HG03520 (cell line): ENCODE data around the gene S100B.
"Not testable (repeated sequence)": the region's sequence is repeated elsewhere in the genome, so short reads cannot be mapped to it uniquely, and the experiment has no call there.

Experiments used
- ATAC-seq: cut with Tn5 transposase; IDR thresholded peaks from one replicate; pipeline ENCODE4 v1.9.1; 2021; ENCODE audit warnings: mild to moderate bottlenecking, moderate library complexity; ENCODE audit not compliant: unreplicated experiment

Gene S100B

DNA sequence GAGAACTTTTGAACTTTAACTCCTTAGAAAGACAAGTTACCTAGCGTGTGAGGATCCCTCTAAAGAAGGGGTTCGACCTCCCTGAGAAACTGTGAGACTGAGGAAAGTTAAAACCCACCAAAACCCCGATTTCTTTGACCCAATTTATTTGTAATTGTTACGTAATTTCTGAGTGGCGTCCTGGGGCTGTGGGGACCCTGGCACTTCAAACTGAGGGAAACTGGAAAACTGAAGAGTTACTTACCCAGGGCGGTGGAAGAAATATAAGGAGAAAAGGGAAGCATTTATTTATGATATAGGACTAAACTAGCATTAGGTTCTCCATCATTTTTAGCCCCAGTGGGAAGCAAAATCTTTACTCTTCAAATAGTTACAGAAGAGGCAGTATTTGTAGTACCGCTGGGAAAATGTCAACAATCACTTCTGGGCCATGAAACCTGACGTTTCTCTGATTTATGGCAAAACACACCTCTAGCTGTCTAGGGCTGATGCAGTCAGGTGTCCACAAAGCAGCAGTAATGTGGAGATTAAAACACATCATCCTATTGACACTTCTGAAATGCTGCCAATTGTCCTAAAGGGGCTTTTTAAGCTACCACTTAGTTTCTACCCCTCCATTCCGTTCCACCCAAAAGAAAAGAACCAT is 430 bp downstream of the S100B start:
- no peak for ATAC-seq

DNA sequence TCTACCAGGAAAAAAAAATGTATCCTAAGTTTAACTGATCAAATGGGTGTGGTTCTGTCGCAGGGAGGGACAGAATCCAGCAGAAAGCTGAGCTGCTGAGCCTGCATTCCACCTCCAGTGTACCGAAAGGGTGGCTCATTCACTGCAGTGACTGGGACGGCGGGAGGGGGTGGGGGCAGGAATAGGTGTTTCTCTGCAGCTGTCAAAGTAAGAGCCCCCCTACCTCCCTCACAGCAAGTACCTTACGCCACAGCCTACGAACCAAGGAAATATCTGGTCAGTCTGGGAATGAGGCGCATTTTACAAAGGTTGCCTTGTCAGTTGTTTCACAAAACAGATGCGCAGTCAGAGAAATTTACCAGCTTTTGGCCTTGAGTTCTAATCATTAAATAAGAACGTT is 1.7 kb downstream of the S100B start:
- no peak for ATAC-seq

DNA sequence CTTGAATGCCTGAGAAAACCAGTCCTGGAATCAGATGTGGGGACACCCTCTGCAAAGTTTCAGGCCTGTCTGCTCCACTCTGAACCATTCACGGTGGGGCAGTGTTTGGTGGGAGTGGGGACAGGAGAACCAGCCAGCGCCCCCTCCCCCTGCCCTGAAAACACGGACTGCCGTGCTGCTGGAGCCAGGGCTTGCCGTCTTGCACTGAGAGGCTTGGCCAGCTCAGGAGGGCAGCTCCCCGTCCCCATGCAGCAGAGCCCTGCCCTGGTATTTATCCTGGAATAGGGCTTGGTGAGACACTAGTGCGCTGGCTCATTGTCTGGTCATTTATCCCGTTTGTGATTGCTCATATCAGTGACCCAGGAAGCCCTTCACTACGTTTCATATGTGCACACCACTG is 3.9 kb downstream of the S100B start:
- no peak for ATAC-seq

DNA sequence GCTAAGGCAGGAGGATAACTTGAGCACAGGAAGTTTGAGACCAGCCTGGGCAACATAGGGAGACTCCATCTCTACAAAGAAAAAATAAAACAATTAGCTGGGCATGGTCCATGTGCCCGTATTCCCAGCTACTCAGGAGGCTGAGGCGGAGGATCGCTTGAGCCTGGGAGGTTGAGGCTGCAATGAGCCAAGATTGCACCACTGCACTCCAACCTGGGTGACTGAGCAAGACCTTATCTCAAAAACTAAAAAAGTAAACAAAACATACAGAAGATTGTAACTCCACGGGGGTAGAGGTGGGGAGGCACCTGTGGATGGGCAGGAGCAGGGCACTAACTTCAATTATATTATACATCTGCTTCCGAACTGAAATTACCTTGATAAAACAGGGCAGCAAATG is 4.6 kb downstream of the S100B start:
- ATAC-seq: no peak

DNA sequence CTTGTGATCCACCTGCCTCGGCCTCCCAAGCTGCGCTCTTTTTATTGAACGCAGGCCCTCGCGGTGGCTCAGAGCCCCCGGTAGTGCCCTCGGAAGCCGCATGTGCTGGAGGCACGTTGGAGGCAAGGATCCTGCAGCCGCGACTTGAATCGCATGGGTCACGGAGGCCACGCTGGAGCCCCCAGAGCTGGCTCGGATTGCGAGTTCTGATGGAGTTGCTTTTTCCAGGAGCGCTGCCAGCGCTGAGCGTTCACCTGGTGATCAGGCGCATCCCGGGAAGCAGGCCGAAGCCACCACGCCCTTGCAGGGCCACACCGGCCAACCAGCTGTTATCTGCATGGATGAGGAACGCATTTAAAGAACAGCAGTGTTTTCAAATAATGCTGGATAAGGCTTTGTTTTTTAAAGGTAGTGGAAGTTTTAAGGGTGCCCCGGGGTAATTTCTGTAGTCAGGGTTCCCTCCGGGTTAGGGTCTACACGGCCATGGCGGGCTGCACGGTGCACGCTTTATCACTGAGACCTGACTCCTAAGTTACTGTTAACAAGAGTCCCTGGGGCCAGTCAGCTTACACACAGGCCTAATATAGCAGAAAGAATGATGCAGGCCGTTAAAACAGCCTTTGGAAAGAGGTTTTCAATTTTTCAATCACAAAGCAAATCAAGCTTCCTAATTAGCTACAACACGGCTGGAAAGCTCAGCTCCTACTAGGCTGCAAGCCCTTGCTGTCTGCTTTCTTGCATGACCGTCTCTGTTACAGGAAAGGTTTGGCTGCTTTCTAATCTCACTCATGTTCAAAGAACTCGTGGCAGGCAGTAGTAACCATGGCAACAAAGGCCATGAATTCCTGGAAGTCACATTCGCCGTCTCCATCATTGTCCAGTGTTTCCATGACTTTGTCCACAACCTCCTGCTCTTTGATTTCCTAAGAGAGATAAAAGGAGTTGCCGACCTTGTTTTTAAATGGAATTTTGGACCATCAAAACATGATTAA is 6.0 kb downstream of the S100B start:
- no peak for ATAC-seq

DNA sequence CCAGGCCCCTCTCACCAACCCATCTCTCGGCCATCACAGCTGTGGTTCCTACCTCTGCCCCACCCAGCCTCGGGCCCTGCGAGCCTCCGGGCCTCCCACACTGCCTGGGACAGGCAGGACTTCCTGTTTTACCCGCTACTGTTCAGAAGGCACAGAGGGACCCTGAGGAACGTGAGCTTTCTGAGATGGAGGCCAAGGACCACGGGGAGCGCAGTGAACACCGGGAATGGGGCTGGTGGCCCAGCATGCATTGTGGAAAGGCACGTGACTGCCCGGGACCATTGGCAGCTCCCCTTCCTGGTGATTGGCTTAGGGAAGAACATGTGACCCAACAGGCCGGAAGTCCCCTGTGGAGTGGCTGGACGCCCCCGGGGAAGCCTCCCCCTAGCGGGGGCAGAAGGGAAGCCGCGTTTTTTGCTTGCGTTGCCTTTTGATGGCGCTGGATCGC is 7.0 kb downstream of the S100B start:
- ATAC-seq: no peak

DNA sequence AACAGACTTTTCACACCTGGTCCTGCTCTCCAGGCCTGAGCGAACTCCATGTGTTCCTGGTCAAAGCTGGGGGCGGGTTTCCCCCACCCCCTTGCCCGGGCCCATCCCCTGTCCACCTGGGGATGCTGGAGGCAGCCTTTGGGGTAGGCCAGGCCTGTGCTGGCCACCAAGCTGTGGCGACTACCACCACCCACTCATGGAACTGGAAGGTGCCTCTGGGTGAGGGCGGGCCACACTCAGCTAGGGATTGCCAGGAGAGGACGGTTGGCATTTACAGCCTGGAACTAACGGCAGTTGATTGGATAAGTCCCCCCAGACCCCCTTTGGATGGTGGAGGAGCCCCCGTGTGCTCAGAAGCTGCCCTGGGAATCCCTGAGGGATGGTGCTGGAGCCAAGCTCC is 7.9 kb downstream of the S100B start:
- ATAC-seq: no peak

DNA sequence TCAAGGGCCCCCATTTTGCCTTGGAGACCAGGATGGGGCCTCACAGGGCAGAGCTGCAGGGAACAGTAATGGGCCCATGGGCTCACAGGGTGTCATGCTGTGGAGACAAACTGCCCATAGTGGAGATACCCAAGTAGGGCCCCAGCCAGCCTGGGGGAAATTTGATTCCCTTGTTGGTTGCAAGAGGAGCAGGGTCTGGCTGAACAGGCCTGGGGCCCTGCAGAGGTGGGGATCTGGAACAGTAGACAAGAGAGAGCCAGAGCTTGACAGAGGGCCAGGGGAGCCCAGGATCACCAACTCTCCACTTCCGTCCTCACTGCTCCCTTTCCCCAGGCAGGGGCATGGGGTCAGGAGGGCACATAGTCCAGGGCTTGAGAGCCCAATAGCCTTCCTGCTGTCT is 8.7 kb downstream of the S100B start:
- no peak for ATAC-seq

DNA sequence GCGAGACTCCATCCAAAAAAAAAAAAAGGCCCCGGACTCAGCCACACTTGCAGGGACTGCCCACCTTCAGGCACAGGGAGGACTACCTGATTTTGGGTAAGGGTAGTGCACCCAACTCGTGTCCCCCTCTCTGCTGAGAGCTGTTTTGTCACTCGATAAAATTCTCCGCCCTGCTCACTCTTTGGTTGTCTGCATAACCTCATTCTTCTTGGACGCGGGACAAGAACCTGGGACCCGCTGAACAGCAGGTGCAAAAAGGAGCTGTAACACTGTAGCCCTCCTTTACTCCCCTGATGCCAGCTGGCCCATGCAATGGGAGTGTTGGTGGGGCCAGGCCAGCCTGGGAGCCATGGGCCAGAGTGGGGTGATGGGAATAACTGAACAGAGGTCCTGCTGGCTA is 10.6 kb downstream of the S100B start:
- no peak for ATAC-seq

DNA sequence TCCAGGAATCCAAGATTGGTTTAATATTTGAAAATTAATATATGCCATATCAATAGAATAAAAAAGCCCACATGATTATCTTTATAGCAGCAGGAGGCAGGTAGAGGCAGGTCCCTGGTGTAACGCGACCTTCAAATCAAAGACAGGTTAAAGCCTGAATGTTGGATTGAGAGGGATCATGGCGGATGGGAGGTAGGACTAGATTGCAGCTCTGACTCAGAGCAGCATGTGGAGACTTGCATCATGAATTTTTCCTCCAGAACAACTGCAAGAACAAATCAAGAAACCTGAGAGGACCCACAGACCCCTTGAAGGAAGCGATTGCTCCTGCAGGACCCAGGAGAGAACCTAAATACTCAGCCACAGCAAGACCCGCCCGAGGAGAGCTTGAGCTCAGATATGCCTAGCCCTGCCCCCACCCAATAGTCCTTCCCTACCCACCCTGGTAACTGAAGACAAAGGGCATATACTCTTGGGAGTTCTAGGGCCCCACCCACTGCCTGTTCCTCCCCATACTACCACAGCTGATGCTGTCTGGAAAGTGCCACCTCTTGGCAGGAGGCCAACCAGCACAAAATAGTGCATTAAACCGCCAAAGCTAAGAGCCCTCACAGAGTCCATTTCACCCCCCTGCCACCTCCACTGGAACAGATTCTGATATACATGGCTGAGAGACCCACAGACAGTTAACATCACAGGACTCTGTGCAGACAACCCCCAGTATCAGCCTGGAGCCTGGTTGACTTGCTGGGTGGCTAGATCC is 19.5 kb downstream of the S100B start:
- ATAC-seq: no peak

DNA sequence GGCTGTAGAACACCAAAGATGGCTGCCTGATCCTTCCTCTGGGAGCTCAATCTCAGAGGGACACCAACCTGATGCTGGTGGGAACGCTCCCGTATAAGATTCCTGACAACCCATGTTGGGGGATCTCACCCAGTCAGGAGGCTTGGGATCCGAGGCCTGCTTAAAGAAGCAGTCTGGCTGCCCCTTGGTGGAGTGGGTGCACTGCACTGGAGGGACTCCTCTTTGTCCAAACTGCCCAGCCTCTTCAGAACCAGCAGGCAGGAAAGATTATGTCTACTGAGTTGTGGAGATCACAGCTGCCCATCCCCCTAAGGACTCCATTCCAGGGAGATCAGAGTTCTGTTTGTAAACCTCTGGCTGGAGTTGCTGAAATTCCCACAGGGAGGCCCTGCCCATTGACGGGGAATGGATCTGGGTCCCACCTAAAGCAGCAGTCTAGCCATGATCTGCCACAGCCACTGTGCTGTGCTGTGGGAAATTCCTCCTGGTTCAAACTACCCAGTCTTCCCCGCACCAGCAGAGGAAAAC is 23.0 kb downstream of the S100B start:
- no peak for ATAC-seq

DNA sequence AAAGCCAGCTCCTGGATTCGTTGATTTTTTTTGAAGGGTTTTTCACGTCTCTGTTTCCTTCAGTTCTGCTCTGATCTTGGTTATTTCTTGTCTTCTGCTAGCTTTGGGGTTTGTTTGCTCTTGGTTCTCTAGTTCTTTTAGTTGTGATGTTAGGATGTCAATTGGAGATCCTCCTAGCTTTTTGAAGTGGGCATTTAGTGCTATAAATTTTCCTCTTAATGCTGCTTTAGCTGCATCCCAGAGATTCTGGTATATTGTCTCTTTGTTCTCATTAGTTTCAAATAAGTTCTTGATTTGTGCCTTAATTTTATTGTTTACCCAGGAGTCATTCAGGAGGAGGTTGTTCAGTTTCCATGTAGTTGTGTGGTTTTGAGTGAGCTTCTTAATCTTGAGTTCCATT is 25.5 kb downstream of the S100B start:
- not testable (repeated sequence) for ATAC-seq

DNA sequence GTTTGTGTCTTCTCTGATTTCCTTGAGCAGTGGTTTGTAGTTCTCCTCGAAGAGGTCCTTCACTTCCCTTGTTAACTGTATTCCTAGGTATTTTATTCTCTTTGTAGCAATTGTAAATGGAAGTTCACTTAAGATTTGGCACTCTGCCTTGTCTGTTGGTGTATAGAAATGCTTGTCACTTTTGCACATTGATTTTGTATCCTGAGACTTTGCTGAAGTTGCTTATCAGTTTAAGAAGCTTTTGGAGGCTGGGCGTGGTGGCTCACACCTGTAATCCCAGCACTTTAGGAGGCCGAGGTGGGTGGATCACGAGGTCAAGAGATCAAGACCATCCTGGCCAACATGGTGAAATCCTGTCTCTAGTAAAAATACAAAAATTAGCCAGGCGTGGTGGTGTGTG is 27.1 kb downstream of the S100B start:
- ATAC-seq: not testable (repeated sequence)

DNA sequence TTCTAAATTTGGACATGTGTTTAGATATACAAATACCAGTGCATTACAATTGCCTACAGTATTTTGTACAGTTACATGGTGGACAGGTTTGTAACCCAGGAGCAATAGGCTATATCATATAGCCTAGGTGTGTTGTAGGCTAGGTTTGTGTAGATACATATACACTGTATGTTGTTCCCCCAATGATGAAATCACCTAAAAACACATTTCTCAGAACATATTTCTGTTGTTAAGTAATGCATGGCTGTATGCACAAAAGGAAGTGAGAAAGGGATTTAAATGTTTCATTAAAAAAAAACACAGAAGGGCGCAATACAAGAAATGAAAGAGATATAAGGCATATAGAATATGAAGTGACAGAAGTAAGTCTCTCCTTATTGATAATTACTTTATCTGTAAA is 32.0 kb downstream of the S100B start:
- ATAC-seq: no peak

DNA sequence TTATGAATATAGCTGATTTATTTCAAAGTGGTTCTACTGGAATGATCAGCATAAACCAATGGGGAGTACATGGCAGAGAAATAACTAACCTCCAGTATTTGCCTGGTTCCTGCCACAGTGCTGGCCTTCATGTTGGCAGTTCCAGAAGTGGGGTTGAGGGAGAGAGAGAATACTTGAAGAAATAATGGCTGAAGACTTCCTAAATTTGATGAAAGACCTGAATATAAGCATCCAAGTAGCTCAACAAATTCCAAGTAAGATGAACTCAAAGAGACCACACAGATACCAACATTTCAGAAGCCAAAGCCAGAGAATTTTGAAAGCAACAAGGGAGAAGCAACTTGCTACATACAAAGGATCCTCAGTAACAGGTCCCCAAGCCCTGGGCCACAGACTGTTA is 34.3 kb downstream of the S100B start:
- ATAC-seq: no peak

DNA sequence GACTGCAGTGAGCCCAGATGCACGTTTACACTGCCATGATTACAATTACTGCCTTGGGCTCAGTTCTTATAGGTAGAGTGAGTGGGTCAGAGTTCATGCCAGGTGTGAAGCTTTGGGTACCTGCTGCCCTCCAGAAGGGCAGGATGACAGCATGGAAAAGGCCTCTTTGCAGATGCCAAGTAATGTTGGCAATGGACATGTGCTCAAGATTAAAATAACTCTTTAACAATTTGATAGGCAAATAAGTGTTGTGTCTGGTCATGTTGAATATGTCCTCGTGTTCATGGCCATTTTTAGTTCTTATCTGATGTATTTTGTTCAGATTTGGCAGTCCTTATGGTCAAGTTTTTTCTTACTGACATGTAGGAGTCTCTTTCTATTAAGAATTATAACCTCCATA is 34.8 kb downstream of the S100B start:
- no peak for ATAC-seq

DNA sequence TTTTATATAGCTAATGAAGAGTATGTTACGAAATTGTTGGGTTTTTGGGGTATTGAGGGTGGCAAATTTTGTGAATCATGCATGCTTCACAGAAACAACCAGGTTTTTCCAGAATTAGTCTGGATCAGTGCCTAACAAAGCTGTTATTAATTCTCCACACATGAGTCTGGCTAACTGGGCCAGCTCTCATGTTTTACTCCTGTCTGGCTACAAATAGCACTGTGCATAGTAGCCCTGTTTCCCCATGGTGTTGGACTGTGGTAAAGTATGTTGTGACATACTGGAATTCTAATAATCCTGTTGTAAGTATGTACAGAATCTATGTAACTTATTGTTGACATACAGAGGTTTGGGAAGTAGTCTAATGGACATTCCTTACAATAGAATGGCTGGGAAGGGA is 35.8 kb downstream of the S100B start:
- ATAC-seq: no peak

DNA sequence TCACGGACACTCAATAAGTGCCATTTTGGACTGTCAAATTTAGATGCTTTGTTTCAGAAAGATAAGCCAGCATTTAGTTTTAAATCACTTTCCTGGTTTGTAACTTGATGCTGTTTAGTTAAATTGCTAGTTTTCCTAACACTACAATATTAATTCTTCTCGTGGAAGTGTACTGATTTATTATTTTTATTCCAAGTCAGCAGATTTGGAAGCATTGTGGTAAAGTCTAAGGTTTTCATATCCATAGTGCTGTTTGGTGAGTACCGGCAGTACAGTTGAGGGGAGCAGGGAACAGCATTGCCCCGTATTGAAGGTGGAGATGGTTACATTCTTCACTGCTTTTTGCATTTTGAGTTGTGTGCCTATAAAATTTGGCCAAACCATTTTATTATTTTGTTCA is 36.3 kb downstream of the S100B start:
- ATAC-seq: no peak

DNA sequence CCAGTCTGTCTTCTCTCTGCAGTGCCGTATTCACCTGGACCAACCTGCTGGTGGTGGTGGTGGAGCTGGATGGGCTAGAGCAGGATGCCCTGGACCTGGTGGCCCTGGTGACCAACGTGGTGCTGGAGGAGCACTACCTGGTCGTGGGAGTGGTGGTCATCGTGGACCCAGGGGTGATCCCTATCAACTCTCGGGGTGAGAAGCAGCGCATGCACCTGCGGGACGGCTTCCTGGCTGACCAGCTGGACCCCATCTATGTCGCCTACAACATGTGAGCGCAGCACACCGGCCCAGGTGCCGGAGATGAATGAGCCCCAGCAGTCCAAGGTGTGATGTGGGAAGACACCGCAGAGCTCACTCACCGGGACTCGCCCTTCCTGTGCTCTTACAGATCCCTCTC is 37.5 kb downstream of the S100B start:
- ATAC-seq: no peak

DNA sequence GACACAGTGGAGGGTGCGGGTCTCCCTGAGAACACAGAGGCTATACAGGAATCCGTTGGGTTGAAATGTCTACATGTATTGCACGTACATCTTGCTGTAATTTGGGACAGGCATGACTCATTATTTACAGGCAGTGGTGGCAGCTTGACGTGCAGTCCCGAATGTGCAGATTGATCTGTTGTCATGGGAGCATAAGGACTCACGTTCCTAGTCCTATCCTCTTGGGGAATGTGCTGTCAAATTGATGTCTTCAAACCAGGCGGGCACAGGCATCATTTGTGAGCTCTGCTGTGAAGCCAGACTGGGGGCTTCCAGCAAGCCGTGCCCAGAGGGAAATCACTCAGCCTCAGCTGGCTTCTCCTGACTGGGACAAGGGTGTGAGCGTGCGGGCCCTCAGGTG is 40.5 kb downstream of the S100B start:
- ATAC-seq: no peak

DNA sequence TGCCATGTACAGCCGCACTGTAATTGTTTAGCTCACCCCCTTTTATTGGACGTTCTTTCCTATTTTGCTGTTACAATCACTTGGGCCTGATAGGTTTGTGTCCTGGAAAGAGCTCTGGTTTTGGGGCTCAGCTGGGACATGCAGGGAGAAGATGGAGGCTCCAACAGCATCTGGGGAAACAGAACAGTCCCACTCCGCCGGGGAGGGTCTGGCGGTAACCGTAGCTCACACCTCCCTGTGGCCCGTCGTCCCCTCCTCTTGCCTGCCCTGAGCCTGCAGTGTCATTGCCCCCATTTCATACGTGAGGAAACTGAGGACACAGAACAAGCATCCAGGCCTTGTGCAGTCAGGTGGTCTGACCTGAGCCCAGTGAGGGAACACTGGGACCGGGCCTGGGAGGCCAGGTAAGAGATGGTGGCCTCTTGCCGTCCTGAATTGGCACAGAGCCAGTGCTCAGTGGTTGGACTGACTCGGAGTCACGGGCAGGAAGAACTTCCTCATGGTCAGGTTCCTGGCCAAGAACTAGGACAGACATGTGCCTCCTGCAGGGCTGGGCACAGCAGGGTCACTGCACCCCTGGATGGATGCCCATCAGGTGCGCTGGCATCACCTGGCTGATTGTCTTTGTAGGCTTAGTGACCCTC is 41.8 kb downstream of the S100B start:
- no peak for ATAC-seq
